Astrocyte (in vitro differentiated cells and primary cell): ENCODE data around the gene TOLLIP.

Source experiments
- CTCF ChIP-seq: IDR thresholded peaks from 2 replicates; pipeline ENCODE4 v1.5.1; 2011; ENCODE audit warnings: low read depth, mild to moderate bottlenecking, inconsistent platforms, low read length, moderate library complexity; ENCODE audit not compliant: insufficient read depth
- EZH2 ChIP-seq: IDR thresholded peaks from 2 replicates; pipeline ENCODE4 v1.6.1; 2012; ENCODE audit warnings: mild to moderate bottlenecking, low read length, inconsistent platforms; ENCODE audit not compliant: insufficient read depth

- TF ChIP-seq CTCF (no peak), EZH2 (no peak)
Observed at GRCh38 chr11:1292018-1292643, 17.3 kb downstream of the TOLLIP start.
